ENCODE data around the gene HS6ST3. TPM values are rescaled to one million over a fixed set of nuclear protein-coding genes. Genes with fewer than 3 reads are reported as not detected.
"Not testable (repeated sequence)": the region's sequence is repeated elsewhere in the genome, so short reads cannot be mapped to it uniquely, and the experiment has no call there.

The HS6ST3 gene
- total RNA-seq = under 0.01 TPM

DNA sequence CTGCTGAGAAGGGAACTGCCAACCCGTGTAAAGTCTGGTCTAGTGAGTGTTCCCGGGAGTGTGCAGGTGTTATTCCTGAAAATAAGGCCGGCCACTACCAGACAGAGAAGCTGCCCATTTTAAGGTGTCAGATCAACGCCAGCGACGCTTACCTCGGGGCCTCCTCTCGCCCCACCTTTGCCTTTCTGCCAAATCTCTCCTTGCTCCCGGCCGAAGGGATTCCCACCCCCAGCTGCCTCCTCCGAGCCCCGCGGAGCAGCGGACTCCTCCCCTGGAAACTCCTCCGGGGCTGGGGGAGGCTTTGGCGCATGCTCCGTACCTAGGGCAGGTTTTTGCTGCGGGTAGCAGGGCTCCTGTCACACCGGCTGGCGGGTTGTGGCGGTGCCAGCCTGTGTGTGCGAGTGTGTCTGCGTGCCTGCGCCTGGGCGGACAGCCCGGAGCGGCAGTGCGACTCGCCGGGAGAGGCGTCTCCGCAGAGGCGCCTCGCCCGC is at the start of gene HS6ST3:
Gene HS6ST3, plus strand, starts transcription at position 359 of the 491 bp plus-strand sequence.
- Histone ChIP-seq H3K9me3 (ENCODE audit: low read depth, low read length) (no peaks in the 10 kb centered on the region), H3K4me3 (ENCODE audit: low read length) (no peak within 1 kb of the TSS), H3K27me3 (ENCODE audit: insufficient read depth, low read length) (peaks cover 65% of the 10 kb centered on the region), H3K4me1 (ENCODE audit: insufficient read depth, low read length) (no peaks in the 10 kb centered on the region)

DNA sequence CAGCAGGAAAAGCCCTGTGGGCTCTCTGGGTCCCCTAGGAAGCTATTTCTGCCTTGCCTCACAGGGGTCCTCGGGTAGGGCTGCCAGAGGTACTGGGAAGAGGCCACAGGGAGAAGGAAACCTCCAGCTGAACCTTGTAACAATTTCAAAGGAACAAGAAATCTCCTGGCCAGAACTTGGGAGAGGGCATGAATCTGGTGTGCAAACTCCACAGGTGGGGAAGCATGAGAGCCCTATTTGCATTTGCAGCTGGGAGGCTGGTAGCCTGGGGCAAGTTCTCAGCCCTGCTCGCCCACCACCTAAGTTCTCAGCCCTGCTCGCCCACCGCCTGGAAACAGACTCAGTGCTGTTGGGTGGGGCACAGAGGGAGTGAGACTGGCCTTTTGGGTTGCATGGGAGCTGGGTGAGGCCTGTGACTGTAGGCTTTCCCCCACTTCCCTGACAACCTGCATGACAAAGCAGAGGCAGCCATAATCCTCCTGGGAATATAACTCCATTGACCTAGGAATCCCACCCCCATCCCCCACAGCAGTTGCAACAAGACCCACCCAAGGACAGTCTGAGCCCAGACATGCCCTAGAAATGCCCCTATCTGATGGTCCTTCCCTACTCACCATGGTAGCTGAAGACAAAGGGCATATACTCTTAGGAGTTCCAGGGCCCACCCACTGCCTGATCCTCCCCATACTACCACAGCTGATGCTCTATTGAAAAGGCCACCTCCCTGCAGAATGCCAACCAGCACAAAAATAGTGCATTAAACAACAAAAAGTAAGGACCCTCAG is 48.4 kb upstream of the HS6ST3 start:
- H3K4me3 ChIP-seq (ENCODE audit: low read length) = no peak overlapping the region
- H3K27me3 ChIP-seq (ENCODE audit: insufficient read depth, low read length) = no peaks in the 10 kb centered on the region
- H3K4me1 ChIP-seq (ENCODE audit: insufficient read depth, low read length) = no peaks in the 10 kb centered on the region
- H3K9me3 ChIP-seq (ENCODE audit: low read depth, low read length) = no peaks in the 10 kb centered on the region

DNA sequence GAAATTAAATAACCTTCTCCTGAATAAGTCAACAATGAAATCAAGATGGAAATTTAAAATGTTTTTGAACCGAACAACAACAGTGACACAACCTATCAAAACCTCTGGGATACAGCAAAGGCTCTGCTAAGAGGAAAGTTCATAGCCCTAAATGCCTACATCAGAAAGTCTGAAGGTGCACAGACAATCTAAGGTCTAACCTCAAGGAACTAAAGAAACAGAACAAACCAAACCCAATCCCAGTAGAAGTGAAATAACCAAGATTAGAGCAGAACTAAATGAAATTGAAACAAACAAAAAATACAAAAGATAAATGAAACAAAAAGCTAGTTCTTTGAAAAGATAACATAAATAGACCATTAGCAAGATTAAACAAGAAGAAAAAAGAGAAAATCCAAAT is 45.7 kb upstream of the HS6ST3 start:
- Histone ChIP-seq H3K4me1 (ENCODE audit: insufficient read depth, low read length) (no peaks in the 10 kb centered on the region), H3K27me3 (ENCODE audit: insufficient read depth, low read length) (no peaks in the 10 kb centered on the region), H3K4me3 (ENCODE audit: low read length) (no peak overlapping the region), H3K9me3 (ENCODE audit: low read depth, low read length) (no peaks in the 10 kb centered on the region)

DNA sequence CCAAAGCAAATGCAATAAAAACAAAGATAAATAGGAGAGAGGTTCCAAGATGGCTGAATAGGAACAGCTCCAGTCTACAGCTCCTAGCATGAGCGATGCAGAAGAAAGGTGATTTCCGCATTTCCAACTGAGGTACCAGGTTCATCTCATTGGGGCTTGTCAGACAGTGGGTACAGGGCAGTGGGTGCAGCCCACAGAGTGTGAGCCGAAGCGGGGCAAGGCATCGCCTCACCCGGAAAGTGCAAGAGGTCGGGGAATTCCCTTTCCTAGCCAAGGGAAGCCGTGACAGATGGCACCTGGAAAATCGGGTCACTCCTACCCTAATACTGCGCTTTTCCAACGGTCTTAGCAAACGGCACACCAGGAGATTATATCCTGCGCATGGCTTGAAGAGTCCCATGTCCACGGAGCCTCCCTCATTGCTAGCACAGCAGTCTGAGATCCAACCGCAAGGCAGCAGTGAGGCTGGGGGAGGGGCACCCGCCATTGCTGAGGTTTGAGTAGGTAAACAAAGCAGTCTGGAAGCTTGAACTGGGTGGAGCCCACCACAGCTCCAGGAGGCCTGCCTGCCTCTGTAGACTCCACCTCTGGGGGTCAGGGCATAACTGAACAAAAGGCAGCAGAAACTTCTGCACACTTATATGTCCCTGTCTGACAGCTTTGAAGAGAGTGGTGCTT is 43.3 kb upstream of the HS6ST3 start:
- not testable (repeated sequence) for H3K27me3 ChIP-seq (ENCODE audit: insufficient read depth, low read length)

DNA sequence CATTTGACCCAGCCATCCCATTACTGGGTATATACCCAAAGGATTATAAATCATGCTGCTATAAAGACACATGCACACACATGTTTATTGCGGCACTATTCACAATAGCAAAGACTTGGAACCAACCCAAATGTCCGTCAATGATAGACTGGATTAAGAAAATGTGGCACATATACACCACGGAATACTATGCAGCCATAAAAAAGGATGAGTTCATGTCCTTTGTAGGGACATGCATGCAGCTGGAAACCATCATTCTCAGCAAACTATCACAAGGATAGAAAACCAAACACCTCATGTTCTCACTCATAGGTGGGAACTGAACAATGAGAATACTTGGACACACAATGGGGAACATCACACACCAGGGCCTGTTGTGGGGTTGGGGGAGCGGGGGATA is 39.0 kb upstream of the HS6ST3 start:
- H3K4me3 ChIP-seq (ENCODE audit: low read length); H3K4me1 ChIP-seq (ENCODE audit: insufficient read depth, low read length); H3K9me3 ChIP-seq (ENCODE audit: low read depth, low read length): not testable (repeated sequence)
- H3K27me3 ChIP-seq (ENCODE audit: insufficient read depth, low read length) = peaks cover 13% of the 10 kb centered on the region

More for the DNA sequence above, 43.3 kb upstream of the HS6ST3 start:
- not testable (repeated sequence) for H3K4me1 ChIP-seq (ENCODE audit: insufficient read depth, low read length); H3K4me3 ChIP-seq (ENCODE audit: low read length); H3K9me3 ChIP-seq (ENCODE audit: low read depth, low read length)

DNA sequence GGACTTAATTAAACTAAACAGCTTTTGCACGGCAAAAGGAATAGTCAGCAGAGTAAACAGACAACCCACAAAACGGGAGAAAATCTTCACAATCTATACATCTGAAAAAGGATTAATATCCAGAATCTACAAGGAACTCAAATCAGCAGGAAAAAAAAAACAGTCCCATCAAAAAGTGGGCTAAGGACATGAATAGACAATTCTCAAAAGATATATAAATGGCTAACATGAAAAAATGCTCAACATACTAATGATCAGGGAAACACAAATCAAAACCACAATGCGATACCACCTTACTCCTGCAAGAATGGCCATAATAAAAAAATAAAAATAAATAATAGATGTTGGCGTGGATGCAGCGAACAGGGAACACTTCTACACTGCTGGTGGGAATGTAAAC is 38.4 kb upstream of the HS6ST3 start:
- not testable (repeated sequence) for H3K9me3 ChIP-seq (ENCODE audit: low read depth, low read length); H3K4me1 ChIP-seq (ENCODE audit: insufficient read depth, low read length); H3K4me3 ChIP-seq (ENCODE audit: low read length)
- peaks cover 13% of the 10 kb centered on the region for H3K27me3 ChIP-seq (ENCODE audit: insufficient read depth, low read length)

DNA sequence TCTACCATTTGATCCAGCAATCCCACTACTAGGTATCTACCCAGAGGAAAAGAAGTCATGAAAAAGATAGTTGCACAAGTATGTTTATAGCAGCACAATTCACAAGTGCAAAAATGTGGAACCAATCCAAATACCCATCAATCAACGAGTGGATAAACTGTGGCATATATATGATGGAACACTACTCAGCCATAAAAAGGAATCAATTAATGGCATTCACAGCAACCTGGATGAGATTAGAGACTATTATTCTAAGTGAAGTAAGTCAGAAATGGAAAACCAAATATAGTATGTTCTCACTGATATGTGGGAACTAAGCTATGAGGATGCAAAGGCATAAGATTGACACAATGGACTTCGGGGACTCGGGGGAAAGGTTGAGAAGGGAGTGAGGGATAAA is 38.0 kb upstream of the HS6ST3 start:
- not testable (repeated sequence) for H3K9me3 ChIP-seq (ENCODE audit: low read depth, low read length); H3K4me3 ChIP-seq (ENCODE audit: low read length)
- peaks cover 13% of the 10 kb centered on the region for H3K27me3 ChIP-seq (ENCODE audit: insufficient read depth, low read length)

DNA sequence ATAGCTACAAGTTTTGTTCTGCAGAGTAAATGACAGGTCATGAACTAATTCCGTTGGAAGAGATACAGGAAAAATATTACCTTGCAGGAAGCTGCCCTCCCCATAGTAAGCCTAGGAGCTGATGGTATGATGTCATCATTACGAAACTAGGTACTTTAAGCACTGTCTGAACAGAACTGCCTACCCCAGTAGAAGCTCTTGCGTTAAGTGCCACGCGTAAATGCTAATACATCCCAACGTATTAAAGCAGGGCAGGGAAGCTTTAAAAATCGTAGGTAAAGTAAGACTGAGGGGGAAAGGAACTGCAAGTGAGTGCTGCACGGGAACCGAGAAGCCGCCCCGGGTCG is 37.3 kb upstream of the HS6ST3 start:
- Histone ChIP-seq H3K9me3 (ENCODE audit: low read depth, low read length) (no peaks in the 10 kb centered on the region), H3K27me3 (ENCODE audit: insufficient read depth, low read length) (peaks cover 13% of the 10 kb centered on the region), H3K4me3 (ENCODE audit: low read length) (peak overlapping the region; percentile 51), H3K4me1 (ENCODE audit: insufficient read depth, low read length) (peaks cover 6% of the 10 kb centered on the region)

More for the DNA sequence above, 38.0 kb upstream of the HS6ST3 start:
- H3K4me1 ChIP-seq (ENCODE audit: insufficient read depth, low read length) = not testable (repeated sequence)

DNA sequence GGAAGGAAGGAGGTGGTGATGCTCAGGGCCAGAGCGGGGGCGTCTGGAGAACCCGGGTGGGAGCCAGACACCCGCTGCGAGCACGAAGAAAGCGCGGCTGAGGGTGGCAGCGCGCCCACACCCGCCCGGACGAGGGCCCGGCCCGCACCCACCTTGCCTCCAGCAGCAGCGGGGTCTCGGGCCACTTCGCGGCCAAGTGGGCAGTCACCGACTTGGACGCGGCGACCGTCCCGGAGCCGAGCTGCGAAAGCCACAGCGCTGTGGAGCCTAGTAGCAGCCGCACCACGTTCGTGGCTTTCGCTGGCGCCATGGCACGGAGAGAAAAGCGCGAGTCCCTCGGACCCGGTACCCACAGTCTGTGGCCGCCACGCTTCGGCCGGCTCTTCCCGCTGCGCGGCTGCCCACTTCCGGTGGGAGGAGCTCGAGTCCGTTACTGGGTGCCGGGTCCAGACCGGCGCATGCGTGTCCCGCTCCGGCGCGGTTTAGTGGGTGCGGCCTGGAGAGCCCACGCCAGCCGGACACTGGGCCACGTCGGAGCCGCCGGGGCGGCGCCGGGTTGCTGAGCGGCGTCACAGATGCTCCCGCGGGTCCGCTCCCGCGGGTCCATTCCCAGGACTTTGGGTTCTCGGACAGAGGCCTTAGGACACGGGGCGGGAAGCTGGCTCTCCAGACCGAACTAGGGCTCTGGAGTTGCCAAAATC is 36.8 kb upstream of the HS6ST3 start, which contains the start of gene UGGT2:
Gene UGGT2, minus strand, starts transcription at position 399 of the 701 bp plus-strand sequence. Its CDS starts 89 bp downstream, at position 310.
- Histone ChIP-seq H3K9me3 (ENCODE audit: low read depth, low read length) (no peaks in the 10 kb centered on the region), H3K4me1 (ENCODE audit: insufficient read depth, low read length) (peaks cover 6% of the 10 kb centered on the region), H3K27me3 (ENCODE audit: insufficient read depth, low read length) (peaks cover 13% of the 10 kb centered on the region), H3K4me3 (ENCODE audit: low read length) (peak within 1 kb of the TSS; percentile 51)

DNA sequence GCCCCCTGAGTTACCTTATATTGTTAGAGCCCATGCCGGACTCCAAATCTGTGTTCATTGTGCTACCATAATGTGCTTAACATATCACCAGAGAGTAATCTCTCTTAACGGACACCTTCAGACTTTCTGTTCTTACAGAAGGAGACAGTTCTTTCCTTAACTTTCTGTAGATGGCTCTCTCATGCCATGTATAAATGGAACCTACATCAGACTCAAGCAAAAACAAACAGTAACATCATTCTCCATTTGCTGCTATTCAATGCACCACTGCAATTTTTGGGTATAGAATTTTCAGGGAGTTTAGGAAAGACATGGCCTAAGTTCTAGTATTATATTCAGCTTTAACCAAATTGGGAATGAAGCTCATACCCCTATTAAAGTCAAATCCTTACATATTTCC is 24.1 kb upstream of the HS6ST3 start:
- H3K9me3 ChIP-seq (ENCODE audit: low read depth, low read length) = no peaks in the 10 kb centered on the region
- H3K4me1 ChIP-seq (ENCODE audit: insufficient read depth, low read length) = no peaks in the 10 kb centered on the region
- H3K27me3 ChIP-seq (ENCODE audit: insufficient read depth, low read length) = no peaks in the 10 kb centered on the region
- H3K4me3 ChIP-seq (ENCODE audit: low read length) = no peak overlapping the region

DNA sequence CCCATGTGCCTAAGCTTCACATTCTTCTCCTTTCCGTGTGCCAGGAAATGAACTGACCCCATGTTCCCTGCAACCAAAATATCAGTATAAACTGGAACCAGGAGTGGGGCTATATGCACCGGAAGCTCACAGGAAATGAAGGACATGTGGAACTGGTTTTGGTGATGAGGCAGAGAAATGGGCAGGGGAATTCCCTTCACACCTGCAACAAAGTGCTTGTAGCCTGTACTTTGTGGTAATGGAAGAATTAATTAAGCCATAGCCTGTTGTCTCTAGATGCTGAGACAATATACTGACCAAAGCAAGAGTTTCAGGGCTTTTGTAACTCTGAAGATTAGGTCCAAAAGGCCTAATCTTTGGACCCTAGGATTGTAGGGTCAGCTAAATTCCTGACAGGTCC is 21.2 kb upstream of the HS6ST3 start:
- no peak overlapping the region for H3K4me3 ChIP-seq (ENCODE audit: low read length)
- no peaks in the 10 kb centered on the region for H3K9me3 ChIP-seq (ENCODE audit: low read depth, low read length)
- no peaks in the 10 kb centered on the region for H3K27me3 ChIP-seq (ENCODE audit: insufficient read depth, low read length)
- no peaks in the 10 kb centered on the region for H3K4me1 ChIP-seq (ENCODE audit: insufficient read depth, low read length)

DNA sequence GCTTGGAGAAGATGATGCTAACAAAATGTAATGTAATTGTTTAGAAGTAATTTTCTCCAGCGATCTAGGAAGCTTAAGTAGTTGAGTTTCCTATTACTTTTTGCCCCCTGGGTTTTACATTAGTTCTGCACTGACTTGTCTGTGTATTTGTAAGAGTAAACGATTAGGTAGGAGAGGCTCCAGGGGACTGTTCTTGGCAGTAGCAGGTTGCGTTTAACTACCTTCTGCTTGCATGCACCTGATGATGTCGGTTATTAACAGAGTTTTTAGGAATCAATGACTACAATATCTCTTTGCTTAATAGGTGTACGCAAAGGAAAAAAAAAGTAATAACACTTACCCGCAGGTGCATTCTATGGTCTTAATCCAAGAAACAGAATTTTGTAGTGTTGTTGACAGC is 18.4 kb upstream of the HS6ST3 start:
- Histone ChIP-seq H3K9me3 (ENCODE audit: low read depth, low read length) (no peaks in the 10 kb centered on the region), H3K4me3 (ENCODE audit: low read length) (no peak overlapping the region), H3K4me1 (ENCODE audit: insufficient read depth, low read length) (no peaks in the 10 kb centered on the region), H3K27me3 (ENCODE audit: insufficient read depth, low read length) (no peaks in the 10 kb centered on the region)

DNA sequence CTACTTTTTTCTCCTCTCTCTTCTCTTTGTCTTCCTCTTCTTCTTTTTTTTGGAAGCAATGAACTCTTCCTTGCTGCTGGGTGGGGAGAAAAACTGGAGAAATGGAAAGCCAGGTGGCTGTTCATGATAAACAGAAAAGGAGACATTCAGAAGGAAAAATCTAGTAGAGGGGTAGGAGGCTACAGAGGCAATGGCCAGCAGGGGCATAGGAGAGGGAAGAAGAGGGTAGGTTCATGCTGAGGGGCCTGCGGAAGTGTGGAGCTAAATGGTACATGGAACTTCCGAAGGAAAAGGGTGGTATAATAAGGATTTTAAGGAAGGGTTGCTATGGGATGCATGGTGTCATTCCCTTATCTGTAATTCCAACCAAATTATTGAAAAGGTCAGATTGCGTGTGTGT is 17.5 kb upstream of the HS6ST3 start:
- H3K4me1 ChIP-seq (ENCODE audit: insufficient read depth, low read length) = no peaks in the 10 kb centered on the region
- no peak overlapping the region for H3K4me3 ChIP-seq (ENCODE audit: low read length)
- H3K9me3 ChIP-seq (ENCODE audit: low read depth, low read length) = no peaks in the 10 kb centered on the region
- no peaks in the 10 kb centered on the region for H3K27me3 ChIP-seq (ENCODE audit: insufficient read depth, low read length)

DNA sequence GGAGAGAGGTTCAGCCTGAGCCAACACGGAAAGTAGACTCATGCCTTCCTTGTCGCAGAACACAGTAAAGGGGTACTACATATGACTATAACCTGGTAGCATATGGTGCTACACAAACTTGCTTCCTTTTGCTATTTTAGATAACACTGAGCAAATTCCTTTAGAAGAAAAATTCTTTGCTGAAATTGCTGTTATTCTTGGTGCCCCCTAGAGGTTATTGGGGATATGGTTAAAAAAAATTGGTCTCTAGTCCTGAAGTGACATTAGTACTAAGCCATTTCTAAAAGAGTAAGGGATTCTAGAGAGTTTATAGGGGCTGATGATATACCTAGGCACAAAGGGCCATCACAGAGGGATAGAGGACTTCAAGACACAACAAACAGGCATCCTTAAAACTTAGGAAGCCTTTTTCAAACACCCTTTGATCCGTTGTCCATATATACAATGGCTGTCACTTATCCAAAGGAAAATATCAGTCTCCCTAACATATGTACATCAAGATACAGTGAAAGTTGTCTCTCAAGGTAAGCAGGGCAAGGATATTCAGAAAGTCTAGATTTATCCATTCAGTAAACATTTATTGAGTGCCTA is 13.9 kb upstream of the HS6ST3 start:
- Histone ChIP-seq H3K9me3 (ENCODE audit: low read depth, low read length) (no peaks in the 10 kb centered on the region), H3K4me3 (ENCODE audit: low read length) (no peak overlapping the region), H3K27me3 (ENCODE audit: insufficient read depth, low read length) (no peaks in the 10 kb centered on the region), H3K4me1 (ENCODE audit: insufficient read depth, low read length) (no peaks in the 10 kb centered on the region)

DNA sequence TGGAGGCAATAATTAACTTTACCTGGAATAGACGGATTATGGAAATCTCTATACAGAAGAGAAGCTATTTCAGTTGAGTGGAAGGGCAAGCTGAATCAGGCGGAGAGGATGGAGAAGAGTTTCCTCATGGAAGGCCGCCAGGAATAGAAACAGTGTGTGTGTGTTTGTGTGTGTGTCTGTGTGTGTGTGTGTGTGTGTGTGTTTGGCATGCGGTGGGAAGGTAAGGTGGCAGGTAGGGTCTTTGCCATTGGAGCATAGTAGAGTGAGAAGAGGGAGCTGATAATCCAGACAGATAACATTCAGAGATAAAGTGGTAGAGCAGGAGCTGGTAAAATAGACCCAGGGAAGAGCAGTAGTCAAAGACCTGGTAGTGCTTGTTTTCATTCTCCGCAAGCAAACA is 9.2 kb upstream of the HS6ST3 start:
- no peaks in the 10 kb centered on the region for H3K9me3 ChIP-seq (ENCODE audit: low read depth, low read length)
- H3K4me3 ChIP-seq (ENCODE audit: low read length) = no peak overlapping the region
- H3K27me3 ChIP-seq (ENCODE audit: insufficient read depth, low read length) = no peaks in the 10 kb centered on the region

More for the DNA sequence above, 9.2 kb upstream of the HS6ST3 start:
- no peaks in the 10 kb centered on the region for H3K4me1 ChIP-seq (ENCODE audit: insufficient read depth, low read length)

All from mononuclear cell (primary cell).